ENCODE data around the gene RSPH1. TPM values are rescaled to one million over a fixed set of nuclear protein-coding genes. Genes with fewer than 3 reads are reported as not detected.

The RSPH1 gene
- total and polyA plus RNA-seq, 2 of the 8 experiments (the other 6 are each of a cell fraction or from before 2014, with no cell fraction given): 0.24 TPM; not detected in 1

DNA sequence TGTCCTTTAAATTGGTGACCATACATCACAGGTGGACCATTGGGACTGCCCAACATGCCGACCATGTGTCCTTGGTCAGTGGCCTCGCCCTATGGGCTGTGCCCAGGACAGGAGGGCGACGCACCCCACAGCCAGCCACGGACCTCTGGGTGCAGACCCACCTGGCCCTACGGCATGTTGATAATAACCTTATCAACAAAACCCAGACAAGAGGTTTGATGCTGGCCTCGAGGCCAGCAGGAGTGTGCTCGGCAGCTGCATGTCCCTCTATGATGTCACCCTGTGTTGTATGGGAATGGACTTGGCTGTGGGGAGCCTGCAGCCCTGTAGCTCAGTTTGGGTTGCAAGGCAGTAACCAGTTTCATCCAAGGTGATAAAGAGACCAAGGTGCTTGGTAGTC lies 49.7 kb upstream of the RSPH1 start (continued):
- TF ChIP-seq CEBPB (IDR thresholded peaks at IDR 0.05; ENCODE audit: low read depth, low read length): no peak

Data from H1 (cell line).